PFSK-1 (cell line): ENCODE results near the gene PNPLA7.
A peak's percentile ranks its signal among the peaks of the same experiment; 100 is the strongest.

ENCODE experiments used
- FOXP2 ChIP-seq: optimal IDR thresholded peaks from 2 replicates; pipeline ENCODE3; 2011; ENCODE audit warnings: borderline replicate concordance, control low read depth, inconsistent platforms; ENCODE audit not compliant: insufficient read depth; ENCODE audit errors: extremely low read length, extremely low read depth
- POLR2AphosphoS5 ChIP-seq: IDR thresholded peaks from 2 replicates; pipeline ENCODE4 v1.6.1; 2012; ENCODE audit warnings: low read depth, mild to moderate bottlenecking, control low read depth, low read length, moderate library complexity
- REST ChIP-seq, 2 experiments: IDR thresholded peaks; 2 replicates each; pipeline versions ENCODE4 v1.6.1 to v1.8.0; 2011 to 2012; ENCODE audit warnings: low read depth in 2 of 2, low read length in 2 of 2, control low read depth in 1 of 2, inconsistent platforms in 1 of 2, mild to moderate bottlenecking in 1 of 2, moderate library complexity in 1 of 2; ENCODE audit not compliant: insufficient read depth in 1 of 2
- SIN3A ChIP-seq: IDR thresholded peaks from 2 replicates; pipeline ENCODE4 v1.6.1; 2012; ENCODE audit warnings: mild to moderate bottlenecking, low read length, moderate library complexity, borderline replicate concordance; ENCODE audit not compliant: insufficient read depth
- TAF1 ChIP-seq: IDR thresholded peaks from 2 replicates; pipeline ENCODE4 v1.6.1; 2012; ENCODE audit warnings: low read length, control low read depth, borderline replicate concordance; ENCODE audit not compliant: insufficient read depth

Gene PNPLA7

GRCh38 chr9:137496601-137497375 is 53.4 kb downstream of the PNPLA7 start:
- TF ChIP-seq SIN3A (no peak), TAF1 (no peak), FOXP2 (no peak), POLR2AphosphoS5 (no peak), REST (IDR thresholded peaks at IDR 0.05; ENCODE audit: insufficient read depth in 1 of 2, low read depth in 2 of 2, low read length in 2 of 2) (no peak)

- TF ChIP-seq REST (IDR thresholded peaks at IDR 0.05; ENCODE audit: insufficient read depth in 1 of 2, low read depth in 2 of 2, low read length in 2 of 2) = no peak
- TF ChIP-seq TAF1 = no peak
- no peak for TF ChIP-seq SIN3A
- no peak for TF ChIP-seq POLR2AphosphoS5
- TF ChIP-seq FOXP2 = no peak
Observed at GRCh38 chr9:137494550-137495351, 55.5 kb downstream of the PNPLA7 start.

GRCh38 chr9:137494104-137494544 is 56.1 kb downstream of the PNPLA7 start:
- peak; percentile 20 for TF ChIP-seq FOXP2
- no peak for TF ChIP-seq REST (IDR thresholded peaks at IDR 0.05; ENCODE audit: insufficient read depth in 1 of 2, low read depth in 2 of 2, low read length in 2 of 2)

GRCh38 chr9:137493364-137494103 is 56.7 kb downstream of the PNPLA7 start:
- no peak for TF ChIP-seq POLR2AphosphoS5
- no peak for TF ChIP-seq TAF1
- TF ChIP-seq REST (IDR thresholded peaks at IDR 0.05; ENCODE audit: insufficient read depth in 1 of 2, low read depth in 2 of 2, low read length in 2 of 2) = no peak
- no peak for TF ChIP-seq SIN3A
- no peak for TF ChIP-seq FOXP2
